ENCODE data around the gene C20orf144. TPM values are rescaled to one million over a fixed set of nuclear protein-coding genes. Genes with fewer than 3 reads are reported as not detected.

C20orf144 gene
- total RNA-seq, 4 donors from 2014 or later: not detected

GRCh38 chr20:33701629-33702450 lies 39.7 kb downstream of the C20orf144 start:
- Histone ChIP-seq H3K36me3 (no peaks in the 10 kb centered on the region), H3K27ac (no peak overlapping the region), H3K4me3 (no peak overlapping the region), H3K9me3 (no peaks in the 10 kb centered on the region), H3K4me1 (peaks cover 0 to 5% (median 1%) of the 10 kb centered on the region in 4 donors), H3K27me3 (no peaks in the 10 kb centered on the region)
- in situ Hi-C loops (cut with MboI; ENCODE audit: low pct_ligation_motif_present in 1 of 4, low pct_unique_long_range_greater_than_20kb in 1 of 4, low sequenced_read_pairs in 3 of 4) (no loop called here), intact Hi-C loops (cut with DNase I; ENCODE audit: low total_unique reads) (no loop called here)
- DNase-seq: no peak
- TF ChIP-seq CTCF (IDR thresholded peaks at IDR 0.05) (no peak), EP300 (IDR thresholded peaks at IDR 0.05; ENCODE audit: low read depth) (no peak), POLR2A (IDR thresholded peaks at IDR 0.05) (no peak), POLR2AphosphoS5 (IDR thresholded peaks at IDR 0.05) (no peak)
- WGBS, 2 donors (ENCODE audit: low coverage in 1 of 2): 92 to 93% methylated on average over 3 to 14 of the region's 27 CpGs

GRCh38 chr20:33702861-33703260 lies 40.7 kb downstream of the C20orf144 start:
- in situ Hi-C loops (cut with MboI; ENCODE audit: low pct_ligation_motif_present in 1 of 4, low pct_unique_long_range_greater_than_20kb in 1 of 4, low sequenced_read_pairs in 3 of 4) (no loop called here), intact Hi-C loops (cut with DNase I; ENCODE audit: low total_unique reads) (no loop called here)
- Histone ChIP-seq H3K4me1 (no peaks in the 10 kb centered on the region), H3K9me3 (no peaks in the 10 kb centered on the region), H3K27me3 (no peaks in the 10 kb centered on the region), H3K27ac (no peak overlapping the region), H3K4me3 (no peak overlapping the region), H3K36me3 (no peaks in the 10 kb centered on the region)
- no peak for DNase-seq
- TF ChIP-seq POLR2A (IDR thresholded peaks at IDR 0.05): no peak
- no peak for TF ChIP-seq CTCF (IDR thresholded peaks at IDR 0.05)
- TF ChIP-seq POLR2AphosphoS5 (IDR thresholded peaks at IDR 0.05): no peak
- no peak for TF ChIP-seq EP300 (IDR thresholded peaks at IDR 0.05; ENCODE audit: low read depth)
- 64% methylated on average over 5 of the region's 5 CpGs; no CpG with 5 or more reads in 1 of the 2 donors for WGBS, 2 donors (ENCODE audit: low coverage in 1 of 2)

GRCh38 chr20:33703498-33704137 lies 41.5 kb downstream of the C20orf144 start:
- in situ Hi-C loops (cut with MboI; ENCODE audit: low pct_ligation_motif_present in 1 of 4, low pct_unique_long_range_greater_than_20kb in 1 of 4, low sequenced_read_pairs in 3 of 4): no loop called here
- intact Hi-C loops (cut with DNase I; ENCODE audit: low total_unique reads): no loop called here
- no peaks in the 10 kb centered on the region for H3K27me3 ChIP-seq
- no peak for TF ChIP-seq CTCF (IDR thresholded peaks at IDR 0.05)
- no peak for TF ChIP-seq POLR2AphosphoS5 (IDR thresholded peaks at IDR 0.05)
- TF ChIP-seq EP300 (IDR thresholded peaks at IDR 0.05; ENCODE audit: low read depth): no peak
- no peak overlapping the region for H3K4me3 ChIP-seq
- no peak overlapping the region for H3K27ac ChIP-seq
- DNase-seq: no peak
- no peaks in the 10 kb centered on the region for H3K36me3 ChIP-seq
- H3K9me3 ChIP-seq: no peaks in the 10 kb centered on the region
- 95 to 96% methylated on average over 4 to 7 of the region's 8 CpGs for WGBS, 2 donors (ENCODE audit: low coverage in 1 of 2)
- no peaks in the 10 kb centered on the region for H3K4me1 ChIP-seq

- TF ChIP-seq CTCF (IDR thresholded peaks at IDR 0.05) (no peak), EP300 (IDR thresholded peaks at IDR 0.05; ENCODE audit: low read depth) (no peak), POLR2AphosphoS5 (IDR thresholded peaks at IDR 0.05) (no peak), POLR2A (IDR thresholded peaks at IDR 0.05) (no peak)
Observed at GRCh38 chr20:33704197-33704924, 42.2 kb downstream of the C20orf144 start.

More at GRCh38 chr20:33704197-33704924, 42.2 kb downstream of the C20orf144 start:
- intact Hi-C loops (cut with DNase I; ENCODE audit: low total_unique reads): no loop called here
- DNase-seq: no peak
- H3K9me3 ChIP-seq: no peaks in the 10 kb centered on the region
- in situ Hi-C loops (cut with MboI; ENCODE audit: low pct_ligation_motif_present in 1 of 4, low pct_unique_long_range_greater_than_20kb in 1 of 4, low sequenced_read_pairs in 3 of 4): no loop called here
- no peak overlapping the region for H3K27ac ChIP-seq
- H3K4me3 ChIP-seq: no peak overlapping the region
- no peaks in the 10 kb centered on the region for H3K27me3 ChIP-seq
- no peaks in the 10 kb centered on the region for H3K4me1 ChIP-seq
- WGBS, 2 donors (ENCODE audit: low coverage in 1 of 2): 95% methylated on average over 11 of the region's 11 CpGs; no CpG with 5 or more reads in 1 of the 2 donors
- peaks cover 0 to 3% (median 0%) of the 10 kb centered on the region in 4 donors for H3K36me3 ChIP-seq

Measured in transverse colon (tissue), 4 donors.